ENCODE measurements around the gene RELN. TPM values are rescaled to one million over a fixed set of nuclear protein-coding genes. Genes with fewer than 3 reads are reported as not detected.

Gene RELN
- total and polyA plus RNA-seq, 2 donors (not counting 1 experiment from before 2014, with no cell fraction given): not detected

- peaks cover 27% of the 10 kb centered on the region for H3K27me3 Mint-ChIP-seq
- H3K4me3 ChIP-seq (ENCODE audit: control extremely low read depth in 1 of 5, extremely low read depth in 1 of 5, insufficient read depth in 1 of 5, low read depth in 2 of 5, low read length in 4 of 5): no peak overlapping the region
- H3K27me3 ChIP-seq (replicated peaks in 1 of 4; ENCODE audit: control extremely low read depth in 1 of 4, control insufficient read depth in 3 of 4, insufficient read depth in 4 of 4, low read length in 3 of 4): peaks cover 0 to 2% (median 0%) of the 10 kb centered on the region in 4 experiments
- no peak for TF ChIP-seq EZH2 (IDR thresholded peaks at IDR 0.05; ENCODE audit: borderline replicate concordance, insufficient read depth, low read depth, low read length, poor library complexity, severe bottlenecking)
- TF ChIP-seq, protein P1, sequence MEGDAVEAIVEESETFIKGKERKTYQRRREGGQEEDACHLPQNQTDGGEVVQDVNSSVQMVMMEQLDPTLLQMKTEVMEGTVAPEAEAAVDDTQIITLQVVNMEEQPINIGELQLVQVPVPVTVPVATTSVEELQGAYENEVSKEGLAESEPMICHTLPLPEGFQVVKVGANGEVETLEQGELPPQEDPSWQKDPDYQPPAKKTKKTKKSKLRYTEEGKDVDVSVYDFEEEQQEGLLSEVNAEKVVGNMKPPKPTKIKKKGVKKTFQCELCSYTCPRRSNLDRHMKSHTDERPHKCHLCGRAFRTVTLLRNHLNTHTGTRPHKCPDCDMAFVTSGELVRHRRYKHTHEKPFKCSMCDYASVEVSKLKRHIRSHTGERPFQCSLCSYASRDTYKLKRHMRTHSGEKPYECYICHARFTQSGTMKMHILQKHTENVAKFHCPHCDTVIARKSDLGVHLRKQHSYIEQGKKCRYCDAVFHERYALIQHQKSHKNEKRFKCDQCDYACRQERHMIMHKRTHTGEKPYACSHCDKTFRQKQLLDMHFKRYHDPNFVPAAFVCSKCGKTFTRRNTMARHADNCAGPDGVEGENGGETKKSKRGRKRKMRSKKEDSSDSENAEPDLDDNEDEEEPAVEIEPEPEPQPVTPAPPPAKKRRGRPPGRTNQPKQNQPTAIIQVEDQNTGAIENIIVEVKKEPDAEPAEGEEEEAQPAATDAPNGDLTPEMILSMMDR (IDR thresholded peaks at IDR 0.05): no peak
- DNase-seq: no peak
- H3K36me3 ChIP-seq (replicated peaks in 1 of 2; ENCODE audit: control extremely low read depth in 1 of 2, control insufficient read depth in 1 of 2, extremely low read depth in 1 of 2, insufficient read depth in 2 of 2, low read length in 1 of 2): no peaks in the 10 kb centered on the region
- intact Hi-C loops (cut with micrococcal nuclease): no loop called here
- no peaks in the 10 kb centered on the region for H3K4me1 Mint-ChIP-seq
- no peaks in the 10 kb centered on the region for H3K79me2 ChIP-seq (ENCODE audit: control insufficient read depth, insufficient read depth, low read length)
- no peak overlapping the region for H3K9ac ChIP-seq (ENCODE audit: low read length)
- no peaks in the 10 kb centered on the region for H3K4me1 ChIP-seq (ENCODE audit: control insufficient read depth in 2 of 2, insufficient read depth in 2 of 2, low read length in 2 of 2)
- CTCF ChIA-PET: no interaction called here
- H3K4me2 ChIP-seq (replicated peaks; ENCODE audit: low read depth, low read length, poor library complexity, severe bottlenecking): no peak overlapping the region
- no peak for ATAC-seq (ENCODE audit: low read depth)
- H3K9me3 ChIP-seq (ENCODE audit: control extremely low read depth in 1 of 3, control insufficient read depth in 2 of 3, insufficient read depth in 1 of 3, low read length in 2 of 3): no peaks in the 10 kb centered on the region
- no peak overlapping the region for H3K27ac ChIP-seq (ENCODE audit: low read length in 2 of 2)
- no peaks in the 10 kb centered on the region for H3K9me3 Mint-ChIP-seq (ENCODE audit: insufficient read depth)
- H4K20me1 ChIP-seq (ENCODE audit: control insufficient read depth, insufficient read depth, low read length, poor library complexity, severe bottlenecking): no peaks in the 10 kb centered on the region
- 94% methylated on average over 2 of the region's 4 CpGs for WGBS (ENCODE audit: insufficient coverage)
- no peak overlapping the region for H3K27ac Mint-ChIP-seq
- POLR2A ChIA-PET: no interaction called here
- H3K4me3 Mint-ChIP-seq: no peak overlapping the region
- no peak overlapping the region for H2AFZ ChIP-seq (ENCODE audit: insufficient read depth, low read depth, low read length, poor library complexity, severe bottlenecking)
These were observed 448.4 kb downstream of the RELN start for GRCh38 chr7:103541026-103541425.

DNA sequence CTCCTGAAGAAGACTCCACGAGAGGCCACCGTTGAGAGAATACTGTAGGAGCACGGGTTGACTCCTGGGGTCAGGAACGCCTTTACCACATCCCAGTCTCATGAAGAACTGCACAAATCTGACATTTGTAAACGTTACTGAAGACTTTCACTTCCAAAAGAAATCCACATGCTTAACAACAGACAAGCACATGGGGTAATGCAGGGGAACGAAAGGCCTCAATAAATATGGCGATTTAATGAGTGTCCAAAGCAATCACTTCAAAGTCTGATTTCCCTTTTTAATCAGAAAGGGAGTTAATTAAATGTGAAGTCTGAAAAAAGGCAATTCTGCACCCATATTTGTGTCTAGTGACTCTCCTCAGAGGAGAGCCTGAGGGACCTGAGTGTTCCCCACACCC lies 449.1 kb downstream of the RELN start:
- intact Hi-C loops (cut with micrococcal nuclease): no loop called here
- Histone ChIP-seq H3K27ac (ENCODE audit: low read length in 2 of 2) (no peak overlapping the region), H3K9ac (ENCODE audit: low read length) (no peak overlapping the region), H4K20me1 (ENCODE audit: control insufficient read depth, insufficient read depth, low read length, poor library complexity, severe bottlenecking) (no peaks in the 10 kb centered on the region), H3K9me3 (ENCODE audit: control extremely low read depth in 1 of 3, control insufficient read depth in 2 of 3, insufficient read depth in 1 of 3, low read length in 2 of 3) (no peaks in the 10 kb centered on the region), H3K27me3 (replicated peaks in 1 of 4; ENCODE audit: control extremely low read depth in 1 of 4, control insufficient read depth in 3 of 4, insufficient read depth in 4 of 4, low read length in 3 of 4) (no peaks in the 10 kb centered on the region), H3K36me3 (replicated peaks in 1 of 2; ENCODE audit: control extremely low read depth in 1 of 2, control insufficient read depth in 1 of 2, extremely low read depth in 1 of 2, insufficient read depth in 2 of 2, low read length in 1 of 2) (no peaks in the 10 kb centered on the region), H3K4me2 (replicated peaks; ENCODE audit: low read depth, low read length, poor library complexity, severe bottlenecking) (no peak overlapping the region), H3K4me3 (ENCODE audit: control extremely low read depth in 1 of 5, extremely low read depth in 1 of 5, insufficient read depth in 1 of 5, low read depth in 2 of 5, low read length in 4 of 5) (no peak overlapping the region), H3K4me1 (ENCODE audit: control insufficient read depth in 2 of 2, insufficient read depth in 2 of 2, low read length in 2 of 2) (no peaks in the 10 kb centered on the region), H3K79me2 (ENCODE audit: control insufficient read depth, insufficient read depth, low read length) (no peaks in the 10 kb centered on the region), H2AFZ (ENCODE audit: insufficient read depth, low read depth, low read length, poor library complexity, severe bottlenecking) (no peak overlapping the region)
- CTCF ChIA-PET: no interaction called here
- Mint-ChIP-seq H3K27ac (no peak overlapping the region), H3K4me3 (no peak overlapping the region), H3K9me3 (ENCODE audit: insufficient read depth) (no peaks in the 10 kb centered on the region), H3K27me3 (peaks cover 27% of the 10 kb centered on the region), H3K4me1 (no peaks in the 10 kb centered on the region)
- TF ChIP-seq, protein P1 (IDR thresholded peaks at IDR 0.05): no peak
- no peak for DNase-seq
- no peak for ATAC-seq (ENCODE audit: low read depth)
- POLR2A ChIA-PET: no interaction called here
- WGBS (ENCODE audit: insufficient coverage): 91% methylated on average over 5 of the region's 7 CpGs

Measured in B cell (primary cell).